ENCODE measurements around the gene RAE1. TPM values are rescaled to one million over a fixed set of nuclear protein-coding genes. Genes with fewer than 3 reads are reported as not detected.

The RAE1 gene
- total RNA-seq, 1 donor from 2014 or later: 14.9 TPM

DNA sequence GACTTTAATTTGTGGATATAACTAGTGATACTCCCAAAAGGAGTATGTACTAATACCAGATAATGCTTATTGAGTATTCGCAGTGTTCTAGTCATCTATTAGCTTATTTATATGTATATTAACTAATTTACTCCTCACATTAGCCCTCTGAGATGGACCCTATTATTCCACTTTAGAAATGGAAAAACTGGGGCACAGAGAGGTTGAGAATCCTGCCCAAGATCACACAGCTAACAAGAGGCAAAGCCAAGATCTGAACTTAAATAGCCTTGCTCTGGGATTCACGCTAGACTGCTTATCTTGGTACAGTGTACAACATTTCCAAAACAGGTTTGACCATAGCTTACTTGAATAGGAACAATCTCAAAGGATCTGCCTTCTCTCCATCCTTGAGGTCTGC, 29.9 kb upstream of the RAE1 start:
- Histone ChIP-seq H3K27me3 (peaks cover 12% of the 10 kb centered on the region), H3K4me1 (no peaks in the 10 kb centered on the region), H3K4me3 (no peak overlapping the region), H3K9me3 (no peaks in the 10 kb centered on the region), H3K36me3 (no peaks in the 10 kb centered on the region), H3K27ac (no peak overlapping the region)
- ATAC-seq: no peak
- no peak for DNase-seq
- TF ChIP-seq, protein P1, sequence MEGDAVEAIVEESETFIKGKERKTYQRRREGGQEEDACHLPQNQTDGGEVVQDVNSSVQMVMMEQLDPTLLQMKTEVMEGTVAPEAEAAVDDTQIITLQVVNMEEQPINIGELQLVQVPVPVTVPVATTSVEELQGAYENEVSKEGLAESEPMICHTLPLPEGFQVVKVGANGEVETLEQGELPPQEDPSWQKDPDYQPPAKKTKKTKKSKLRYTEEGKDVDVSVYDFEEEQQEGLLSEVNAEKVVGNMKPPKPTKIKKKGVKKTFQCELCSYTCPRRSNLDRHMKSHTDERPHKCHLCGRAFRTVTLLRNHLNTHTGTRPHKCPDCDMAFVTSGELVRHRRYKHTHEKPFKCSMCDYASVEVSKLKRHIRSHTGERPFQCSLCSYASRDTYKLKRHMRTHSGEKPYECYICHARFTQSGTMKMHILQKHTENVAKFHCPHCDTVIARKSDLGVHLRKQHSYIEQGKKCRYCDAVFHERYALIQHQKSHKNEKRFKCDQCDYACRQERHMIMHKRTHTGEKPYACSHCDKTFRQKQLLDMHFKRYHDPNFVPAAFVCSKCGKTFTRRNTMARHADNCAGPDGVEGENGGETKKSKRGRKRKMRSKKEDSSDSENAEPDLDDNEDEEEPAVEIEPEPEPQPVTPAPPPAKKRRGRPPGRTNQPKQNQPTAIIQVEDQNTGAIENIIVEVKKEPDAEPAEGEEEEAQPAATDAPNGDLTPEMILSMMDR (IDR thresholded peaks at IDR 0.05): no peak
- intact Hi-C loops (cut with DNase I): no loop called here

DNA sequence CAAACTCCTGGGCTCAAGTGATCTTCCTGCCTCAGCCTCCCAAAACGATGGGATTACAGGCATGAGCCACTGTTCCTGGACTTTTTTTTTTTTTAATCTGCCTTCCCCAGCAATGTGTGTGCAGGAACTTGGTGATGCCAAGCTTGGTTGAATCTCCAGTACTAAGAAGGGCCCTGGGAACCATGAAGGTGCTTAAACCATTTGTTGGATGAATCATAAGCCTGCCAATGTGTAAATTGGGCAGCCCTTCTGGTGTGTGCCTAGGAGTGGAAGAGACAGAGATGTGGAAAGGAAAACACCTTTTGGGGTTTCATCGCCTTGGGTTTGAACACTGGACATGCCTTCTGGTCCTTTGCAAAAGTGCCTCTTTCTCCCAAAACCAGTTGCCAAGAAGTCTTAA, 28.6 kb upstream of the RAE1 start:
- Histone ChIP-seq H3K36me3 (no peaks in the 10 kb centered on the region), H3K4me3 (no peak overlapping the region), H3K9me3 (no peaks in the 10 kb centered on the region), H3K27me3 (peaks cover 12% of the 10 kb centered on the region), H3K4me1 (no peaks in the 10 kb centered on the region), H3K27ac (no peak overlapping the region)
- DNase-seq: no peak
- TF ChIP-seq, protein P1 (IDR thresholded peaks at IDR 0.05): no peak
- intact Hi-C loops (cut with DNase I): no loop called here
- no peak for ATAC-seq

DNA sequence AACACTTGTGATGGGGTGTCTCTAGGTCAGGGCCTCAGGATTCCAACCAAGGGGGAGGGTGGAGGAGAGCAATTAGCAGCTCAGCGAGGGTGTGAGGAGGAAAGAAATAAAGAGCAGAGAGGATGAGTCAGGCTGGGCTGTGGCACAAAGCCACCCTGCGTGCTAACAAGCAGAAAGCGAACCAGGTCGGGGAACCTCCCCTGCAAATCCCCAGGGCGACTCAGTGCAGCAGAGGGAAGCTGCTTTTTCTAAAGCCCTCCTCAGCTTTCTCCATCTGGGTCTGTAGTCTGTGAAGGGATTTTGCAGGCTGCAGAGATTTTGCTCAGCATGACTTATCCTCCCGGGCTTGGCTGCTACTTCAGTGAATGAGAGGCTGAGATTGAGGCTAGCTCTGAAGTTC, 28.0 kb upstream of the RAE1 start:
- TF ChIP-seq, protein P1 (IDR thresholded peaks at IDR 0.05): no peak
- no peak overlapping the region for H3K27ac ChIP-seq
- ATAC-seq (no peak), DNase-seq (no peak)
- no peaks in the 10 kb centered on the region for H3K9me3 ChIP-seq
- no peak overlapping the region for H3K4me3 ChIP-seq
- H3K36me3 ChIP-seq: no peaks in the 10 kb centered on the region
- H3K27me3 ChIP-seq: peaks cover 12% of the 10 kb centered on the region
- H3K4me1 ChIP-seq: no peaks in the 10 kb centered on the region
- intact Hi-C loops (cut with DNase I): no loop called here

DNA sequence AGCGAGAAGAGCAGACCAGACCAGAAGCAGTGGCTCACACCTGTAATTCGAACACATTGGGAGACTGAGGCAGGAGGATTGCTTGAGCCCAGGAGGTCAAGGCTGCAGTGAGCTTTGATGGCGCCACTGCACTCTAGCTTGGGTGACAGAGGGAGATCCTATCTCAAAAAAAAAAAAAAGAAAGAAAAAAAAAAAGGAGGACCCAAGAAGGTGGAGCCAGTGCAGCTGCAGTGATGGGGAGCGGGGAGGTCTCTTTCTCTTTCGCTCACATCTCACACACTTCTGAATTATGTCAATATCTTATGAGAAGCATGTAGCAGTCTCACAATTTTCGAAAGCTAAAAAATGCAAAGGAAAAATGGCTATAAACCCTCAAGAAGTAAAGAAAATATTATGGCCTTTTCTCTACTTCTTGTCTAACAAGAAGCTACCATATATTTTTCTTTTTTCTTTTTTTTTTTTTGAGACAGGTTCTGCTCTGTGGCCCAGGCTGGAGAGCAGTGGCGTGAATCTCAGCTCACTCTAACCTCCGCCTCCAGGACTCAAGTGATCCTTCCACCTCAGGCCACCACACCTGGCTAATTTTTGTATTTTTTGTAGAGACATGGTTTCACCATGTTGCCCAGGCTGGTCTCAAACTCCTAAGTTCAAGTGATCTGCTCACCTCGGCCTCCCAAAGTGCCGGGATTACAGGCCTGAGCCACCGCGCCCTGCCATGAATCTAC, 25.3 kb upstream of the RAE1 start:
- no peak overlapping the region for H3K4me3 ChIP-seq
- H3K27me3 ChIP-seq: peaks cover 21% of the 10 kb centered on the region
- intact Hi-C loops (cut with DNase I): no loop called here
- TF ChIP-seq, protein P1 (IDR thresholded peaks at IDR 0.05): no peak
- no peaks in the 10 kb centered on the region for H3K36me3 ChIP-seq
- no peak overlapping the region for H3K27ac ChIP-seq
- H3K9me3 ChIP-seq: no peaks in the 10 kb centered on the region
- H3K4me1 ChIP-seq: no peaks in the 10 kb centered on the region
- no peak for ATAC-seq
- no peak for DNase-seq

DNA sequence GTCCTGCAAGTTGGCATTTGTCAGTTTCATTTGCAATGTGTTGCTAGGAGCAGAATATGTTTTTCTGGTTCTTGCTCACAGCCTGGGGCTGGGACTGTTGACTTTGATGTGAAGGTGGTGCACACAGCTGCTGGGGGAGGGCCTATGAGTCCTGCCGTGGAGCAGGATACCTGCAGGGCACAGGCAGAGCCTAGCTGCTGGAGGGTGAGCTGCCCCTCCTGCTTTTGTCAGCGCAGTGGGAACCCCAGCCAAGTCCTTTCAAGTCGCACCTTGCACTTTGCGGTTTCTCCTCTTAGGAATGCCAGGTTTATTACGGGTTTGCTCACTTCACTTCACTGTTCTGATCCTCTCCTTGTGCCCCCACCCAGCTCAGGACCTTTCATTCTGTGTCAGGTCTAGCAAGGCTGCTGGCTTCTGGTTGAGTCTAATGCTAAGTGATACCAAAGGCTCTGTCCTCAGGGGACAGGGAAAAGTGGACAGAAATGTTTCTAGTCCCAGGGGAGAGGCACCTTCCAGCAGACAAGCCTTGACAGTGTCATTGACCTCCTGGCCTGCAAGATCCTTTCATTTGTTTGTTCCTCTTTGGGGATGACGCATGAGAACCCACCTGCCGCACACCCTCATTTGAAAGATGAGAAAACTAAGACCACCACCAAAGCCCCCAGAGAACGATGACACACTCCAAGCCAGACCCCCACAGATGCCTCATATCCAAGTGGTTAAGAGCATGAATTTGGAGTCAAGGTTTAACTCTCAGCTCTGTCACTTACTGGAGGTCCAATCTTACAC, 24.2 kb upstream of the RAE1 start:
- Histone ChIP-seq H3K36me3 (no peaks in the 10 kb centered on the region), H3K27ac (no peak overlapping the region), H3K4me3 (no peak overlapping the region), H3K9me3 (no peaks in the 10 kb centered on the region), H3K4me1 (no peaks in the 10 kb centered on the region), H3K27me3 (peaks cover 18% of the 10 kb centered on the region)
- TF ChIP-seq, protein P1 (IDR thresholded peaks at IDR 0.05): no peak
- ATAC-seq (peak; percentile 79), DNase-seq (no peak)
- intact Hi-C loops (cut with DNase I): no loop called here
